Tibial nerve (tissue), 4 donors: ENCODE measurements around the gene FLRT1.

Experiments used
- EP300 ChIP-seq, 2 donors: sonication (generic); formaldehyde crosslinking; IDR thresholded peaks; one replicate each; pipeline ENCODE4 v1.6.1; 2017; ENCODE audit warnings: antibody characterized with exemption in 2 of 2, mild to moderate bottlenecking in 1 of 2
- POLR2A ChIP-seq, 2 donors: fragments of 450-650 bp; IDR thresholded peaks; one replicate each; pipeline ENCODE4 v1.6.1; 2017; ENCODE audit warnings: antibody characterized with exemption in 2 of 2, mild to moderate bottlenecking in 2 of 2, moderate library complexity in 2 of 2
- TF ChIP-seq, protein P1 (sequence below), 5 experiments: fragments of 200-600 bp in 3 of 5; fragments of 450-650 bp in 2 of 5; sonication (generic) in 3 of 5; IDR thresholded peaks; one replicate each; pipeline ENCODE4 v1.5.1; 2016 to 2019; ENCODE audit warnings: antibody characterized with exemption in 5 of 5, mild to moderate bottlenecking in 3 of 5, moderate library complexity in 2 of 5

DNA sequence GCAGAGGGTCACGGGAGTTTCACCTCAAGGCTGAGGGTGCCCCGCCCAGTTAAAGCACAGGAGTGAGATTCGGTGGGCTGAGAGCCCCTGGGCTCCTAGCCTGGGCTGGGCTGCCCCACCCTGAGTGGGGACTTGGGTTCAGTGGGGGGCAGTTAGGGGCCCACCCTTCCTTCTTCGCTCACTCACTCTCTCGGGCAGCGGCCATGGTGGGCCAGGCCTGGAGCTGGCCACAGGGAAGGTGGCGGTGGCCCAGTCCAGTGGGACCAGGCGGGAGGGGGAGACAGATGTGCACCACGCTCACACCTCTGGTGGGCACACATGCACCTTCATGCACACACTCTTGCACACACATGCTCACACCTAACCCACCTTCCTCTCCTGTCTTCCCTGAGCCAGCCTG is 6.1 kb downstream of the FLRT1 start:
- TF ChIP-seq, protein P1, sequence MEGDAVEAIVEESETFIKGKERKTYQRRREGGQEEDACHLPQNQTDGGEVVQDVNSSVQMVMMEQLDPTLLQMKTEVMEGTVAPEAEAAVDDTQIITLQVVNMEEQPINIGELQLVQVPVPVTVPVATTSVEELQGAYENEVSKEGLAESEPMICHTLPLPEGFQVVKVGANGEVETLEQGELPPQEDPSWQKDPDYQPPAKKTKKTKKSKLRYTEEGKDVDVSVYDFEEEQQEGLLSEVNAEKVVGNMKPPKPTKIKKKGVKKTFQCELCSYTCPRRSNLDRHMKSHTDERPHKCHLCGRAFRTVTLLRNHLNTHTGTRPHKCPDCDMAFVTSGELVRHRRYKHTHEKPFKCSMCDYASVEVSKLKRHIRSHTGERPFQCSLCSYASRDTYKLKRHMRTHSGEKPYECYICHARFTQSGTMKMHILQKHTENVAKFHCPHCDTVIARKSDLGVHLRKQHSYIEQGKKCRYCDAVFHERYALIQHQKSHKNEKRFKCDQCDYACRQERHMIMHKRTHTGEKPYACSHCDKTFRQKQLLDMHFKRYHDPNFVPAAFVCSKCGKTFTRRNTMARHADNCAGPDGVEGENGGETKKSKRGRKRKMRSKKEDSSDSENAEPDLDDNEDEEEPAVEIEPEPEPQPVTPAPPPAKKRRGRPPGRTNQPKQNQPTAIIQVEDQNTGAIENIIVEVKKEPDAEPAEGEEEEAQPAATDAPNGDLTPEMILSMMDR (IDR thresholded peaks at IDR 0.05), result no peak
- TF ChIP-seq POLR2A (IDR thresholded peaks at IDR 0.05), result no peak
- TF ChIP-seq EP300 (IDR thresholded peaks at IDR 0.05), result no peak
